HUDEP-2 (cell line): ENCODE measurements around the gene H1-8.
A peak's percentile ranks its signal among the peaks of the same experiment; 100 is the strongest.
"Not testable (repeated sequence)": the region's sequence is repeated elsewhere in the genome, so short reads cannot be mapped to it uniquely, and the experiment has no call there.

Source experiments
- DNase-seq, 76 experiments: peaks; one replicate each; lab custom pipeline; 2025; ENCODE audit not compliant: unreplicated experiment in 76 of 76; lab: John Stamatoyannopoulos, UW

The H1-8 gene

DNA sequence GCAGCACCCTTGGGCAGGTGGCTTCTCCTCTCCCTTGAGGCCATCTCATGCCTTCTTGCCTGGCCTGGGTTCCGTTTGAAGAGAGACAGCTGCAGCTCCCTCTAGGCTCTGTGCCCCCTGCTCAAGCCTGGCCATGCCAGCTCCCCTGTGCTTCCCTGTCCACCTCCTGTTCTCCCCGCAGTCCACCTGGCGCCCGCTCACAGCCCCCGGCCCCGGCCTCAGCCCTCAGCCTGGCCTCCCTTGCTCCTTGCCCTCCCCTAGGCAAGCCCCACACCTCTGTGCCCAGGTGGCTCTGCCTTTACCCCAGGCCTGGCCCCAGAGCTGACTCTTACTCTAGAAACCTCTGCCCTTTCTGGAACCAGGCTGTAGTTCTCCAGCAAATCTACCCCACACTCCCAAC, 28.4 kb upstream of the H1-8 start:
- no peak for DNase-seq

DNA sequence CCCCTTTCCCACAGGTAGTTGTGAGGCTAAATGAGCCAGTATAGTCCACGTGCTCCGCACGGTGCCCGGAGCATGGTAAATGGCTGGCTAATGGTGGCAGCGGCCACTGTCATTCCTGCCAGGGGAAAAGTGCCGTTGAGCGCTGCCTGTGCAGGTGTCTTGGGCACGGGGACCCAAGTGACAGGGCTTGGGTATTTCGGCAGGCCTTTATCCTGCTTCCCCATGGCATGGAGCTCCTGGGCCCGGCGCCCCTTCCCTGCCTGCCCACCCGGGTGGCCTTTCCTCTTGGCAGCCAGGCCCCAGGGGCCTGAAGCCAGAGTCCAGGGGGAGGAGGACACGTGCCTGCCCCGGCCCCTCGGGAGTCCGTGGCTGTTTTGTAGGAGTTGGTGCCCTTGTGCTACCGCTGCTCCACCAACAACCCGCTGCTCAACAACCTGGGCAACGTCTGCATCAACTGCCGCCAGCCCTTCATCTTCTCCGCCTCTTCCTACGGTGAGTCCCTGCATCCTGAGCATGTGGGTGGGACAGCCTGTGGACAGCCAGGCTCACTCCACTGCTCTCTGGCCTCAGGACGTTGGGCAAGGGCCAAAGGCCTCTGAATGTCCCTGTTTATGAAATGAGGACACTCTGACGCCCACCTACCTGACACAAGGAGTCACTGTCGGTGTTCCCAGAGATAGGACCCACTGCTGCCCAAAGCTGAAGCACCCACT, 27.7 kb upstream of the H1-8 start:
- not testable (repeated sequence) for DNase-seq

- DNase-seq = not testable (repeated sequence)
Observed at GRCh38 chr3:129515821-129516432, 27.0 kb upstream of the H1-8 start.

- DNase-seq = no peak
Observed at GRCh38 chr3:129517516-129517915, 25.5 kb upstream of the H1-8 start.

DNA sequence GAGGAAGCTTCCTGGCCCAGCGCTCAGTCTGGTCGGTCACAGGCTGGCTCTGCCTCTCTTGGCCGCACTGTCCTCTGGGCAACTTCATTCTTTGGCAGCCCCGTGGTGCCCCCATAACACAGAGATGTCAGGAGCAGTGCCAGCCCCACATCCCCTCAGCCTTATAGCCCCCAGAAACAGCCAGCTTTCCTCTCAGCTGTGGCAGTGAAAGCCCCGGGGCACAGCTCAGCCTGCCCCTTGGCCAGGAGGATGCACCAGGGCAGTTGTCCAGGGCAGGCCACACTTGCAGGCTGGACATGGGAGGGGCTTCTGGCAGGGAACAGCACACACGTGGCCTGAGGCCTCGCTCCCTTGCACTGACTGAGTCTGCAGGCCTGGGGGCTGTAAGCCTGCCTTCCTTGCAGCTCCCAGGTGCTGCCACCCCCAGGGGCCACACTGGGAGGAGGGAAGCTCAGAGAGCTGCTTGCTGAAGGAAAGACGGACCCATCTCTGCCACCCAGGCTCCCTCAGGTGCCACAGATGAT, 24.9 kb upstream of the H1-8 start:
- DNase-seq = no peak

- DNase-seq = peak in 1 of 76 experiments; percentile 3
Observed at GRCh38 chr3:129518581-129518980, 24.4 kb upstream of the H1-8 start.

- no peak for DNase-seq
Observed at GRCh38 chr3:129519449-129519848, 23.5 kb upstream of the H1-8 start.

DNA sequence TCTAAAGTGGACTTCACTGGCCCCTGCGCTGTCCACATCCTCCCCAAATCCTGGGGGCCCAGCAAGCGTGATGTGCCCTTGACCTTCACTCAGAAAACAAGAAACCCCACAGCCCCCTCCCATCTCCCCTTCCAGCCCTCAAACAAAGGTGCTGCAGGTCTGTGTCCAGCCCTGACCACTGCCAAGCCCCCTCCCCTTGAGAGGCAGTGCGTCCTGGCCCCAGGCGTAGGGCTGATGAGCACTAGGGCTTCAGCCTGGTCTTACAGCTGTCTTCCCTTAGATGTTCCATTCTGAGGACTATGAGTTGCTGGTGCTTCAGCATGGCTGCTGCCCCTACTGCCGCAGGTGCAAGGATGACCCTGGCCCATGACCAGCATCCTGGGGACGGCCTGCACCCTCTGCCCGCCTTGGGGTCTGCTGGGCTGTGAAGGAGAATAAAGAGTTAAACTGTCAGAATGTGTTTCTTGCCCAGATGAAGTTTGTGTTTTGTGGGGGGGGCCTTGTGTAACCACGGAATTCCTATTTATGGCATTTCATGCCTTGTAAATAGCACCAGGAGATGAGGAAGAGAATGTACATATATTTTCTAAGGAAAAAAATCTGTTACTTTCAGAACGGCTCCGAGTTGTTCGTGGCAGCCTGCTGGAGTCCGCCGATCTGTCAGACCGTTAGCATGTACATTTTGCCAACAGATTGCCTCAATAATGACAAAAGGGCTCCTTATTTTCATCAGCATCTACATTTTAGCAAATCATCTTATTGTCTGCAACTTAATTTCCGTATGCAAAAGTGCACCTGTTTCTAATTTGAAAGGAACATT, 22.9 kb upstream of the H1-8 start:
- no peak for DNase-seq

GRCh38 chr3:129520960-129521359, 22.0 kb upstream of the H1-8 start:
- DNase-seq = no peak

GRCh38 chr3:129521611-129522010, 21.4 kb upstream of the H1-8 start:
- no peak for DNase-seq

- DNase-seq = no peak
Observed at GRCh38 chr3:129522953-129523352, 20.0 kb upstream of the H1-8 start.

DNA sequence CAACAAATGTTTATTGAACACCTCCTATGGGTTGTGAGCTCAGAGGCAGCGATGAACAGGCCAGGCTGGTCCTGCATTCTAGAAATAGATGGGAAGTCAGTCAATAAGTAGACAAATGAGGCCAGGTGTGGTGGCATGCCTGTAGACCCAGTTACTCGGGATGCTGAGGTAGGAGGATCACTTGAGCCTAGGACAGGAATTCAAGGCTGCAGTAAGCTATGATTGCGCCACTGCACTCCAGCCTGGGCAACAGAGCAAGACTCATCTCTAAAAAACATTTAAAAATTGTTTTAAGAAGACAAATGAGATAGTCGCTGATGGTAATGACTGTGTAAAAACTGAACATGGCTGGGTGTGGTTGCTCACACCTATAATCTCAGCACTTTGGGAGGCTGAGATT, 18.9 kb upstream of the H1-8 start:
- DNase-seq = no peak

DNA sequence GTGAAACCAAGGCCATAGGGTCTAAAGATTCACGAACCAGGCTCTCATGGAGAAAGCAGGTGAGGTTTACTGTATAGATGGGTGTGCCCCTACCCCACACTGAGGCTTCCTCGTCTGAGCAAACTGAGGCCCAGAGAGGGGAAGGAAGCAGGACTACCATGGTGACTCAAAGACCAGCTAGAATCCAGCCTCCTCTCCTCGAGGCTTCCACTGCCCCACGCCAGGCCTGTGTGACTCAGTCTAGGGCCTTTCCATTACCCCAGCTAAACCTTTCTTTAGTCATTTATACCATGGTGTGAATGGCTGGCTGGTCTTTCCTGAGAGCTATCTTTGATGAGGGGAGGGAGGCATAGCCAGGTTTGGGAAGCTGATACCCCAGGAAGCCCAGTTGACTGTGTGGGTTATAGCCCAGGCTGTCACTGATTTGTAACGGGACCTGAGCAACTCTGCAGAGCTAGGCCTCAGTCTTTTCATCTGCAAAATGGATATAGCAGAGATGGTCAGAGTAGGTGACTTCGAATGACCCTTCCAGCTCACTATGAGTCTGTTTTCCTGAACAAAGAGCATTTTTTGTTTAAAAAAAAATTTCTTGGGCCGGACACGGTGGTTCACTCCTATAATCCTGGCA, 17.5 kb upstream of the H1-8 start:
- no peak for DNase-seq

DNA sequence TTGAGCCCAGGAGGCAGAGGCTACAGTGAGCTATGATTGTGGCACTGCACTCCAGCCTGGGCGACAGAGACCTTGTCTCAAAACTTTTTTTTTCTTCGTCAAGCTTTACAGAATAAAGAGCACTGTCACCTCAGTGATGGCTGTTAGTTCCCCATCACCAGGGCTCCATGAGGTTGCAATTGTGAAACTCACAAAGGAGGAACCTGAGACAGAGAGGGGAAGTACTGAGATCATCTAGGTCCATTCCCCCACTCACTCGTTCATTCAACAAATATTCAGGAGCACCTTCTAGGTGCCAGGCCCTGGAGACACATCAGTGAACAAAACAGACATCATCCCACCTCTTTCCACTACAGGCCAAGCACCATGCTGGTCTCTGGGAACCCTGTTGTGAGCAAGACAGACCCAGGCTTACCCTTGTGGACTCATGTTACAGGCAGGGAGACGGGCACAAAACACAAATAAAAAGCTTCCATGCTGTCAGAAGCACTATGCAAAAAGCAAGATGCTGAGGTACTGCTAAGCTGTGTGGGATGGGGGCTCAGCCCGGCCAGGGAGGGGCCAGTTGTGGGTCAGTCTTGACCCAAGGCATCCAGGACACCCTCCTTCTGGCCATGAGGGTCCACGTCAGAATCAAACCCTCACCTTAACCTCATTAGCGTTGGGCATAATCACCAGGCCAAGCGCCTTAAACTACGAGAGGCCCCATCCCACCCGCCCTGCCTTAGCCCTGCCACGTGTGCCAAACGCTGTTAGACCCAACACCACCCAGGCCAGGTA, 16.7 kb upstream of the H1-8 start:
- DNase-seq = no peak

DNA sequence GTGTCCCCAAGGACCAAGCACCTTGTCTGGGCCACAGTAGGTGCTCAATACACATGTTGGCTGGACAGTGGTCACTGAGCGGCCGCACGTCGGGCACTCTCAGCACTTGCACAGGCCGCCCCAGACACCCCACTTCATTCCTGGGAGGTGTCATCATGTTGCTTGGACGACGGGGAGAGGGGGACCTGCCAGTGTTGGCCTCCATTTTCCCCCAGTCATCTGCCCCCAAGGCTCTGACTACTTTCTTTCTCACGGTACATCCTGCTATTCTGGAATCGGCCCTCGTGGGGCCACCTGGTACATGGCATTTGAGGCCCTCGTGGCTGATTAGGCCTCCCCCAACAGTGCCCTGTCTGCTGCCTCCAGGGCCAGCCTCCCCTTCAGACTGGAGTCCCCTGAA, 15.7 kb upstream of the H1-8 start:
- no peak for DNase-seq

DNA sequence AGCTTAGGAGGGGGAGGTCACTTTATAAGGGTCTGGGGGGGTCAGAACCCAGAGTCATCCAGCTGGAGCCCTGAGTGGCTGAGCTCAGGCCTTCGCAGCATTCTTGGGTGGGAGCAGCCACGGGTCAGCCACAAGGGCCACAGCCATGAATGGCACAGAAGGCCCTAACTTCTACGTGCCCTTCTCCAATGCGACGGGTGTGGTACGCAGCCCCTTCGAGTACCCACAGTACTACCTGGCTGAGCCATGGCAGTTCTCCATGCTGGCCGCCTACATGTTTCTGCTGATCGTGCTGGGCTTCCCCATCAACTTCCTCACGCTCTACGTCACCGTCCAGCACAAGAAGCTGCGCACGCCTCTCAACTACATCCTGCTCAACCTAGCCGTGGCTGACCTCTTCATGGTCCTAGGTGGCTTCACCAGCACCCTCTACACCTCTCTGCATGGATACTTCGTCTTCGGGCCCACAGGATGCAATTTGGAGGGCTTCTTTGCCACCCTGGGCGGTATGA, 14.3 kb upstream of the H1-8 start, which contains the start of gene RHO:
Gene RHO (plus strand): TSS at position 51 of the 512 bp plus-strand sequence. CDS start 95 bp downstream, at position 146.
- DNase-seq = no peak

DNA sequence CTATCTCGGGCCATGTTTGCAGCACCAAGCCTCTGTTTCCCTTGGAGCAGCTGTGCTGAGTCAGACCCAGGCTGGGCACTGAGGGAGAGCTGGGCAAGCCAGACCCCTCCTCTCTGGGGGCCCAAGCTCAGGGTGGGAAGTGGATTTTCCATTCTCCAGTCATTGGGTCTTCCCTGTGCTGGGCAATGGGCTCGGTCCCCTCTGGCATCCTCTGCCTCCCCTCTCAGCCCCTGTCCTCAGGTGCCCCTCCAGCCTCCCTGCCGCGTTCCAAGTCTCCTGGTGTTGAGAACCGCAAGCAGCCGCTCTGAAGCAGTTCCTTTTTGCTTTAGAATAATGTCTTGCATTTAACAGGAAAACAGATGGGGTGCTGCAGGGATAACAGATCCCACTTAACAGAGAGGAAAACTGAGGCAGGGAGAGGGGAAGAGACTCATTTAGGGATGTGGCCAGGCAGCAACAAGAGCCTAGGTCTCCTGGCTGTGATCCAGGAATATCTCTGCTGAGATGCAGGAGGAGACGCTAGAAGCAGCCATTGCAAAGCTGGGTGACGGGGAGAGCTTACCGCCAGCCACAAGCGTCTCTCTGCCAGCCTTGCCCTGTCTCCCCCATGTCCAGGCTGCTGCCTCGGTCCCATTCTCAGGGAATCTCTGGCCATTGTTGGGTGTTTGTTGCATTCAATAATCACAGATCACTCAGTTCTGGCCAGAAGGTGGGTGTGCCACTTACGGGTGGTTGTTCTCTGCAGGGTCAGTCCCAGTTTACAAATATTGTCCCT, 13.4 kb upstream of the H1-8 start:
- DNase-seq = no peak

GRCh38 chr3:129530251-129530791, 12.7 kb upstream of the H1-8 start:
- no peak for DNase-seq

DNA sequence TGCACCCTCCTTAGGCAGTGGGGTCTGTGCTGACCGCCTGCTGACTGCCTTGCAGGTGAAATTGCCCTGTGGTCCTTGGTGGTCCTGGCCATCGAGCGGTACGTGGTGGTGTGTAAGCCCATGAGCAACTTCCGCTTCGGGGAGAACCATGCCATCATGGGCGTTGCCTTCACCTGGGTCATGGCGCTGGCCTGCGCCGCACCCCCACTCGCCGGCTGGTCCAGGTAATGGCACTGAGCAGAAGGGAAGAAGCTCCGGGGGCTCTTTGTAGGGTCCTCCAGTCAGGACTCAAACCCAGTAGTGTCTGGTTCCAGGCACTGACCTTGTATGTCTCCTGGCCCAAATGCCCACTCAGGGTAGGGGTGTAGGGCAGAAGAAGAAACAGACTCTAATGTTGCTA, 12.2 kb upstream of the H1-8 start:
- DNase-seq = no peak
